ENCODE results near the gene PLXNA4. TPM values are rescaled to one million over a fixed set of nuclear protein-coding genes. Genes with fewer than 3 reads are reported as not detected.

The PLXNA4 gene
- total and polyA plus RNA-seq, 9 of the 15 experiments (the other 6 are each of a cell fraction or from before 2014, with no cell fraction given), result under 0.01 to 0.09 TPM; not detected in 7

GRCh38 chr7:132359743-132360142 lies 216.5 kb downstream of the PLXNA4 start (continued):
- no peak for TF ChIP-seq ZNF318 (IDR thresholded peaks at IDR 0.05; ENCODE audit: borderline replicate concordance in 1 of 2, low read depth in 1 of 2)
- no peak for TF ChIP-seq NR2C2 (CRISPR knock-in tag; IDR thresholded peaks at IDR 0.05)
- TF ChIP-seq NR2C2 (tag; IDR thresholded peaks at IDR 0.05), result no peak
- TF ChIP-seq RAD21 (CRISPR knock-in tag; conservative IDR thresholded peaks at IDR 0.05 in 1 of 2, IDR thresholded peaks at IDR 0.05 in 1 of 2), result no peak
- no peak for TF ChIP-seq SRSF1 (IDR thresholded peaks at IDR 0.05; ENCODE audit: low read depth, low read length)
- TF ChIP-seq PML (IDR thresholded peaks at IDR 0.05; ENCODE audit: low read length), result no peak
- TF ChIP-seq UBTF (IDR thresholded peaks at IDR 0.05; ENCODE audit: borderline replicate concordance in 1 of 2, low read depth in 2 of 2, low read length in 2 of 2), result no peak
- TF ChIP-seq ID3 (CRISPR knock-in tag; IDR thresholded peaks at IDR 0.05), result no peak
- no peak for TF ChIP-seq ID3 (tag; IDR thresholded peaks at IDR 0.05)
- TF ChIP-seq CBX1 (IDR thresholded peaks at IDR 0.05; ENCODE audit: low read depth), result no peak
- no peak for TF ChIP-seq ZNF124 (CRISPR knock-in tag; IDR thresholded peaks at IDR 0.05)
- no peak for TF ChIP-seq PCBP1 (IDR thresholded peaks at IDR 0.05; ENCODE audit: low read depth, low read length, poor library complexity, severe bottlenecking)
- no peak for TF ChIP-seq CBFA2T2 (conservative IDR thresholded peaks at IDR 0.05)
- TF ChIP-seq PURB (CRISPR knock-in tag; IDR thresholded peaks at IDR 0.05; ENCODE audit: low read depth), result no peak
- TF ChIP-seq CGGBP1 (CRISPR knock-in tag; IDR thresholded peaks at IDR 0.05), result no peak
- no peak for TF ChIP-seq GTF2F1 (IDR thresholded peaks at IDR 0.05; ENCODE audit: low read depth, low read length)
- TF ChIP-seq MCM5 (IDR thresholded peaks at IDR 0.05; ENCODE audit: low read depth), result no peak
